ENCODE data around the gene DPAGT1. TPM values are rescaled to one million over a fixed set of nuclear protein-coding genes. Genes with fewer than 3 reads are reported as not detected.

The DPAGT1 gene
- total and polyA plus RNA-seq, 3 donors from 2014 or later, result 24.6 to 35.5 (median 29.4) TPM

DNA sequence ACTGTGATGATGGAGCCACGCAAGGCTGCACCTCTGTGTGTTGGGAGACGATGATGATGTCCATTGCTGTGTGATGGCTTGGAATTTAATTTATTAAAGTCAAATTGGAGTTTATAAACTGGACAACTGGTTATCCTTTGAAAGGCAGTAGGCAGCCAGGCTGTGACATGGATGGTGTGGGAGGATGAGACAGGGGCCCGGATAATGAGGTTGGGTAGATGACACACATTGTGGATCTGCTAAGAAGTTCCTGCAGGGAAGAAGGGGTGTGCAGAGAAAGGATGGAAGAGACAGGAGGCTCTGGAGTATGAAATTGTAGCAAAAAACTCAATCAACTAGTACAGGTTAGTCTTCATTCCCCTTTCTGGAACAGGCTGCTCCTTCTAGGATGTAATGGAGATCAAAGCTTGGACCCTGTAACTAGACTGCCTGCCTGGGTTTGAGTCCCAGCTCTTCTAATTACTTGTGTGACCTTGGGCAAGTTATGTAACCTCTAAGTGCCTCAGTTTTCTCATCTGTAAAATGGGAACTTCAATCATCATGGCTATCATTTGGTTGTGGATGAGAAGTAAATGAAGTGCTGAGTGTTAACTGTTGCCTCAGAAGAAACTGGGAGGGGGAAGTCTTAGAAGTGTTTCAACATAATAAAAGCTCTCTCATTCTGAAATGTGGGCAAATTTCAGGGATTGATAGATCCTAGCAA is 15.5 kb upstream of the DPAGT1 start:
- 80 to 86% methylated on average over 3 of the region's 3 CpGs for WGBS, 2 donors
- H3K4me3 ChIP-seq, result no peak overlapping the region
- H3K27ac ChIP-seq, result no peak overlapping the region
- intact Hi-C loops (cut with DNase I; ENCODE audit: low total_unique reads), result no loop called here
- no peaks in the 10 kb centered on the region for H3K27me3 ChIP-seq
- TF ChIP-seq, protein P1, sequence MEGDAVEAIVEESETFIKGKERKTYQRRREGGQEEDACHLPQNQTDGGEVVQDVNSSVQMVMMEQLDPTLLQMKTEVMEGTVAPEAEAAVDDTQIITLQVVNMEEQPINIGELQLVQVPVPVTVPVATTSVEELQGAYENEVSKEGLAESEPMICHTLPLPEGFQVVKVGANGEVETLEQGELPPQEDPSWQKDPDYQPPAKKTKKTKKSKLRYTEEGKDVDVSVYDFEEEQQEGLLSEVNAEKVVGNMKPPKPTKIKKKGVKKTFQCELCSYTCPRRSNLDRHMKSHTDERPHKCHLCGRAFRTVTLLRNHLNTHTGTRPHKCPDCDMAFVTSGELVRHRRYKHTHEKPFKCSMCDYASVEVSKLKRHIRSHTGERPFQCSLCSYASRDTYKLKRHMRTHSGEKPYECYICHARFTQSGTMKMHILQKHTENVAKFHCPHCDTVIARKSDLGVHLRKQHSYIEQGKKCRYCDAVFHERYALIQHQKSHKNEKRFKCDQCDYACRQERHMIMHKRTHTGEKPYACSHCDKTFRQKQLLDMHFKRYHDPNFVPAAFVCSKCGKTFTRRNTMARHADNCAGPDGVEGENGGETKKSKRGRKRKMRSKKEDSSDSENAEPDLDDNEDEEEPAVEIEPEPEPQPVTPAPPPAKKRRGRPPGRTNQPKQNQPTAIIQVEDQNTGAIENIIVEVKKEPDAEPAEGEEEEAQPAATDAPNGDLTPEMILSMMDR (IDR thresholded peaks at IDR 0.05), result no peak
- TF ChIP-seq POLR2A (IDR thresholded peaks at IDR 0.05), result no peak
- no peaks in the 10 kb centered on the region for H3K9me3 ChIP-seq
- peaks cover 2% of the 10 kb centered on the region for H3K4me1 ChIP-seq
- no peaks in the 10 kb centered on the region for H3K36me3 ChIP-seq (ENCODE audit: low read depth, missing control alignments)
- no peak for DNase-seq

DNA sequence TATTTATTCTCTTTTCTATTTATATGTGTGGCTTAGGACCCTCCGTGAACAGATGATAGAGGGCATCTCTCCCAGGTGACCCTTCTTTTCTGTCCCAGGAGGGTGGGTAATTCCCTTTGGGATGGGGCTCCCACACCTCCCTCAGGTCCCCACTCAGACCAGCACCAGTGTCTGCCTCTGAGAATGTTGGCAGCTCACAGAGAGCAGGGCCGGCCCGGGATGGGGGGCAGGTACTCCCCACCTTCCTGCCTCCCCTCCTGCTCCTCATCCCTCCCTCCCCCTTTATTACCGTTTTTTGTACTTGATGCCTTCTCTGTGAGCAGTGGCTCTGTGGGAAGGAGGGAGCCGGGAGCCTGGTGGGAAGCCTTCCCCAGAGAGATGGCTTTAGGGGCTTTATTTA is 14.9 kb upstream of the DPAGT1 start:
- no peak overlapping the region for H3K4me3 ChIP-seq
- H3K27ac ChIP-seq, result no peak overlapping the region
- no peaks in the 10 kb centered on the region for H3K4me1 ChIP-seq
- WGBS, 2 donors, result 40 to 53% methylated on average over 5 of the region's 5 CpGs
- no peaks in the 10 kb centered on the region for H3K9me3 ChIP-seq
- no peaks in the 10 kb centered on the region for H3K27me3 ChIP-seq
- intact Hi-C loops (cut with DNase I; ENCODE audit: low total_unique reads), result no loop called here
- H3K36me3 ChIP-seq (ENCODE audit: low read depth, missing control alignments), result no peaks in the 10 kb centered on the region
- no peak for TF ChIP-seq POLR2A (IDR thresholded peaks at IDR 0.05)
- TF ChIP-seq, protein P1 (IDR thresholded peaks at IDR 0.05), result no peak
- DNase-seq, result no peak

DNA sequence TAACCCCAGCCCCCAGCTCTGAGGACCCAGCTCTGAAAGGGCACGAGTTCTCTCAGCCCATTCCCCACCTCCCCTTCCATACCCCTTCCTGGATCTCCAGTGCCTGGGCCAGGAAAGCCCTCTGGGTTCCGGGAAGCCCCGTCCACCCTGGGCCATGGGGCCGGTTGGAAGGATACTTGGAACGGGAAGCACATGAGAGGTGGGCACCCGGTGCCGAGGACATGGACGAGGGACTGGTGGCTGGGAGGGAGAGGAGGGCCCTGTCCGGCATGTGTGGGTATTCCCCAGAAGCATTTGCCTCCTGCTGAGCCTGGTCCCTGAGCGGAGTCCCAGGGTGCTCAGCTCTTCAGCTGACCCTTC is 14.6 kb upstream of the DPAGT1 start:
- Histone ChIP-seq H3K9me3 (no peaks in the 10 kb centered on the region), H3K4me3 (peak overlapping the region in 1 of 2 donors; percentile 16), H3K36me3 (ENCODE audit: low read depth, missing control alignments) (no peaks in the 10 kb centered on the region), H3K27me3 (no peaks in the 10 kb centered on the region), H3K4me1 (no peaks in the 10 kb centered on the region), H3K27ac (no peak overlapping the region)
- TF ChIP-seq POLR2A (IDR thresholded peaks at IDR 0.05), result no peak
- TF ChIP-seq, protein P1 (IDR thresholded peaks at IDR 0.05), result no peak
- no peak for DNase-seq
- WGBS, 2 donors, result 48 to 61% methylated on average over 10 of the region's 10 CpGs
- intact Hi-C loops (cut with DNase I; ENCODE audit: low total_unique reads), result no loop called here

DNA sequence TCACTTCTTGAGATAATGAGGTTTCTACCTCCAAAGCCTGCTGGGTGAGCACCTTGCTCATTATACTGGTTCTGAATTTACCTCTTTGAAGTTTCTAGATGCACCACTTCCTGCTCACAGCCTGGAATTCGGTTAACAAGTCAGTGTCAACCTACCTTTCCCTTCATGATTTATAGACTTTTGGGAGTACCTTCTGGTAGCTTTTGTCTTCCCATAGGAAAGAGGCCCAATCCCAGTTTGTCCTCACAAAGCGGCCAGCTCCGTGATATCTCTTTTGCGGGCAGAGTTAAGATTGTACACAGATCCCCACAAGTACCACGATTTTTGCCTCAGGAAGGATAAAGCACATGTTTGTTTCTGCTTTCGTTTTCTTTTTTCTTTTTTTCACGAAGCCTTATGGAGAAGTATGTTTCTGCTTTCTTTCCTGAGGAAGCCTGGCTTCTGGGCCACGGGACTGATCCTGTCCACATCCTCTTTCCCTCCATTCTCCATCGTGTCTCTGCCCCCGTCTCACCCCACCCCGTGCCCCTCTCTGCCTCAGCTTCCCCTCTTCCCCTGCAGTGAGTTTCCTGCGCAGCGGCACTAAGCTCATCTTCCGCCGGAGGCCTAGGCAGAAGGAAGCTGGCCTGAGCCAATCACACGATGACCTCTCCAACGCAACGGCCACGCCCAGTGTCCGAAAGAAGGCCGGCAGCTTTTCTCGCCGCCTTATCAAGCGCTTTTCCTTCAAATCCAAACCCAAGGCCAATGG is 14.0 kb upstream of the DPAGT1 start:
- no peak overlapping the region for H3K27ac ChIP-seq
- no peaks in the 10 kb centered on the region for H3K4me1 ChIP-seq
- DNase-seq, result peak; percentile 60
- H3K36me3 ChIP-seq (ENCODE audit: low read depth, missing control alignments), result no peaks in the 10 kb centered on the region
- no peak for TF ChIP-seq POLR2A (IDR thresholded peaks at IDR 0.05)
- TF ChIP-seq, protein P1 (IDR thresholded peaks at IDR 0.05), result no peak
- intact Hi-C loops (cut with DNase I; ENCODE audit: low total_unique reads), result no loop called here
- H3K27me3 ChIP-seq, result no peaks in the 10 kb centered on the region
- 43 to 51% methylated on average over 24 of the region's 24 CpGs for WGBS, 2 donors
- no peaks in the 10 kb centered on the region for H3K9me3 ChIP-seq
- peak overlapping the region in 1 of 2 donors; percentile 16 for H3K4me3 ChIP-seq
